ENCODE measurements around the gene ZNF460.

Gene ZNF460

DNA sequence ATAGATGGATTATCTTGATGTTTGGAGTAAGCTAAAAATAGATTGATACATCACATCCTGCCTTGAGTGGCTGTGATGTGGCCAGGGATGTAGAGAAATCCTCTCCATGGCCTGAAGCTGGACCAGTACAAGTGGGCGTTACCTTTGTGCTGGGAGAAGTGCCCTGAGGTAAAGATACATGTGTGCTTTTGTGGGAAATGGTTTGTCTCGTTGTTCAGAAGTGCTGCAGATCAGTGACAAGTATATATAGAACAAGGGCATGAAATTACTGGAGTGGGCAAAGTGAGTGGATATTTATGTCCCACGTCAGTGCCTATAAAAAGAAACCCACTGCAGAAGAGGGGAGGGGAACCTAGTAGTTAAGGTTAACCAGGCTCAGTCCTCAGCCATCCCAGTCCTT, 58.6 kb downstream of the ZNF460 start:
- DNase-seq (ENCODE audit: low spot score): no peak
- Mint-ChIP-seq H3K4me3 (no peak overlapping the region), H3K36me3 (ENCODE audit: low read depth) (no peaks in the 10 kb centered on the region), H3K4me1 (ENCODE audit: low read depth) (no peaks in the 10 kb centered on the region), H3K27me3 (ENCODE audit: low read depth) (no peaks in the 10 kb centered on the region), H3K27ac (no peak overlapping the region), H3K9me3 (peaks cover 35% of the 10 kb centered on the region)

DNA sequence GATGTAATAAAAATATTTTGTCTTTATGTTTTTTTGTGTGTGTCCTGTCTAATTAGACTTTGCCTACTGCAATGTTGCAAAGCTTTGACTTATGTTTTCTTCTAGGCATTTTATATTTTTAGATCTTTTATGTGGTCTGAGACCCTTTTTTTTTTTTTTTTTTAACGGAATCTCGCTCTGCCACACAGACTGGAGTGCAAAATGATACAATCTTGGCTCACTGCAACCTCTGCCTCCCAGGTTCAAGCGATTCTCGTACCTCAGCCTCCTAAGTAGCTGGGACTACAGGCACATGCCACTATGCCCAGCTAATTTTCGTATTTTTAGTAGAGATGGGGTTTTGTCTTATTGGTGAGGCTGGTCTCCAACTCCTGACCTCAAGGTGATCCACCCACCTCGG, 62.3 kb downstream of the ZNF460 start:
- no peak overlapping the region for H3K4me3 Mint-ChIP-seq
- no peaks in the 10 kb centered on the region for H3K27me3 Mint-ChIP-seq (ENCODE audit: low read depth)
- peaks cover 32% of the 10 kb centered on the region for H3K9me3 Mint-ChIP-seq
- no peak overlapping the region for H3K27ac Mint-ChIP-seq
- no peak for DNase-seq (ENCODE audit: low spot score)
- H3K36me3 Mint-ChIP-seq (ENCODE audit: low read depth): no peaks in the 10 kb centered on the region
- no peaks in the 10 kb centered on the region for H3K4me1 Mint-ChIP-seq (ENCODE audit: low read depth)

All from T-helper 2 cell treated with Interferon-gamma antibody and Interleukin-4, amounts not matched to agents 5 μg/mL and 100 μg/mL, for 36 hours (primary cell).